ENCODE data around the gene KCTD2.

GRCh38 chr17:74998783-74999182 lies 48.2 kb upstream of the KCTD2 start:
- no peak for TF ChIP-seq CTCF (IDR thresholded peaks at IDR 0.05; ENCODE audit: low read depth, low read length)
- TF ChIP-seq MAX (IDR thresholded peaks at IDR 0.05; ENCODE audit: low read depth, low read length) = no peak

Measured in NB4 (cell line).